T1000 (cell line): Measurements from ENCODE around the gene NCR2.
"Not testable (repeated sequence)": the region's sequence is repeated elsewhere in the genome, so short reads cannot be mapped to it uniquely, and the experiment has no call there.

Experiments
- DNase-seq: peaks from one replicate; lab custom pipeline; 2025; ENCODE audit warnings: mixed read lengths; lab: John Stamatoyannopoulos, UW

Gene NCR2, protein sequence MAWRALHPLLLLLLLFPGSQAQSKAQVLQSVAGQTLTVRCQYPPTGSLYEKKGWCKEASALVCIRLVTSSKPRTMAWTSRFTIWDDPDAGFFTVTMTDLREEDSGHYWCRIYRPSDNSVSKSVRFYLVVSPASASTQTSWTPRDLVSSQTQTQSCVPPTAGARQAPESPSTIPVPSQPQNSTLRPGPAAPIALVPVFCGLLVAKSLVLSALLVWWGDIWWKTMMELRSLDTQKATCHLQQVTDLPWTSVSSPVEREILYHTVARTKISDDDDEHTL

DNA sequence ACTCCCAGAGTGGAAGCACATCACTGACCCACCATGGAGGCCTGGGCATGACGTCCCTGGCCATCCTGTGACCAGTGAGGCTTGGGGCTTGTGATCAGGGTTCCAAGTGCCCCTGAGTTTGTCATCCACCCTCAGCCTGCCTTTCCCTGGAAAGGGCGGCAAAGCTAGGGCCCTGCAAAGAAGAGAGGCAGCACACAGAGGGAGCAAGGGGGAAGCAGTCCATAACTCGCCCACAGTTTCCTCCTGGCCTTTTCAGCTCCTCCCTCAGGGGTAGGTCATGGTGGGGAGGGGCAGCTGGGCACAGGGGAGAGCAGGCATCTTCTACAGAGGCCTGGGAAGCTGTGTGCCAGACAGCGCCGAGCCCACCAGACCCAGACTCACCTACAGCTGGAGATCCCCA lies at the start of gene NCR2:
TSS of gene NCR2 (plus strand) at position 313 of the 400 bp plus-strand sequence. CDS start 269 bp downstream, outside the sequence.
- DNase-seq, result no peak

DNA sequence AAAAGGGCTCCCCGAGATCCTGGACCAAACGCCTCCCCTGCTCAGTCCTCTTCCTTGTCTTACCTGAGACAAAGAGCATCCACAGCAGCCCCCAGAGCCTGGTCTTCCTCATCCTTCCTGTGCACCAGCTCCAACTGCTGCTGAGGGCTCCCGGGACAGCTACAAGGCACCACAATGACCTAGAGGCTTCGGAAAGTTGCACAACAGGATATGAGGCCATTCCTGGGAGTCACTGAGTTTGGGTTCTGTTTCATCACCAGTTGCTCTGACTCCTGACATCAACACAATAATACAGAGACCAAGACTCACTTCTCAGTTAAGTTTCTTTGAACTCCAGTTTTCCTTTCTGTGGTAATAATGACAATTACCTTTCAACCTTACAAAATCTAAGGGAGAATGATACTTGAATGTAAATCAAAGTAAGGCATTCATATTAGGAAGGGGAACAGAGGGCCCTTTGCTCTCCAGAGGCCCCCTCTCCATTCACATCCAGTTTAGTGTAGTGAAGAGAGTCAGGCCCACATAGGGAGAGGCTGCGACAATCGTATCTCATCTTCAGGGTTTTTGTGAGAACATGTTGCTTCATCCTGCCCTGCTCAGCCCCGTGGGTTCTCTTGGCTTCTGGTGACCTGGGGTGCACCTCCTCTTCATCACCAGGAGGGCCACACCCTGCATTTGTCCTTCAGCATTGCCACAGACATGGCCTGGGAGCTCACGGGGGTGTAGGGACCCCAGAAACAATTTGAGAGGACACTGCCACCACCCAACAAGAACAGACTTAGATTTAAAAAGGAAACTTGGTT lies 48.7 kb upstream of the NCR2 start, which contains the start of gene TREM1:
TSS of gene TREM1 (minus strand) at position 139 of the 803 bp plus-strand sequence. CDS start at position 112, 27 bp downstream.
- no peak for DNase-seq

DNA sequence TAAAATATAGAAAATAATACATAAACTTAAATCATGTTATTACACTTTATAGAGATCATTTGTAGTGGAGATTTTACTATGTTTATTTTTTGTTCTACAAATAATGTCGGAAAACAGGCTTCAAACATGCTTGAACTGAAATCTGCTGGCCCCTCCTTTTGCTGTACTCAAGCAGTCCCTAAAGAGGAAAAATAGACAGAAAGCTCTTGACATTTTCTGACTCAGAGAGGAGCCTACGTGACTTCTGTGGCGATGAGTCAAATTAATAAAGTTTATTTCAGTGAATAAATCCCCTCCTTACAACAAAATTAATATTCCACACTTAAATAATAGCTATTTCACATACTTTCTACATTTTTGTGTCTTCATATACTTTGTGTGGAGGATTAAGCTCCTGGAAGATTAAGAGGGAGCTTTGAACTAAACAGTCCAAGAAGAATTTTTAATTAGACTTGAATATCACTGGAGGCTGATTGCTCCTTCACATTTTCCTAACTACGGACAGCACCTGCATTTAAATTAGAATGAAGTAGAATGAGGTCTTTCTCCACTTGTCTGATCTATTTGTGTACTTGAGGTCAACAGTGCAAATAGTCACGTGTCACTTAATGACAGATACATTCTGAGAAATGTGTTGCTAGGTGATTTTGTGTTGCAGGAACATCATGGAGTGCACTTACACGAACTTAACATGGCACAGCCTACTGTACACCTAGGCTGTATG lies 47.2 kb upstream of the NCR2 start:
- DNase-seq, result no peak

DNA sequence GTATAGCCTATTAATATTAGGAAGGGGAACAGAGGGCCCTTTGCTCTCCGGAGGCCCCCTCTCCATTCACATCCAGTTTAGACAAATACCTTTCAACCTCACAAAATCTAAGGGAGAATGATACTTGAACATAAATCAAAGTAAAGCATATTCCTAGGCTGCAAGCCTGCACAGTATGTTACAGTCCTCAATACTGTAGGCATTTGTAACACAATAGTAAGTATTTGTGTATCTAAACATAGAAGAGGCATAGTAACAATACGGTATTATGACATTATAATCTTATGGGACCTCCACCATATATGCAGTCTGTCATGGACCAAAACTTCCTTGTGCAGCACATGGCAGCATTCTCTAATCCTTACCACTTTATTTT lies 46.7 kb upstream of the NCR2 start:
- DNase-seq, result no peak

DNA sequence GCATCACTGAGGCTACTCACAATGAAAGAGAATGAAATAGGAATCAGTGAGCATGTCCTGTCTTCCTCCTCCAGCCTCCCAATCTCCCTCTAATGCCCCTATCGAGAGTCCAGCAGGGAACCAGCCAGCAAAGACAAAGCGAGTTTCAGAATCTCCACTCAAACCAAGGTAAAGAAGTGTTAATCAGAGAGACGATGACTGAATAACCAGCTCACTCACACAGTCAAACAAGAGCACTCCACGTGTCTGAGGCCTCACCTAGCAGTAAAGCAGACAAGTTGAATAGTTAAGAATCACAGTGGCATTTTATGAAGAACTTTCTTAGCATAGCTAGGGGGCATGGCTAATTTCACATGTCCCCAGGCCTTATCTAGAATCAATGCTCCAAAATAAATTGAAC lies 45.6 kb upstream of the NCR2 start:
- DNase-seq, result no peak

DNA sequence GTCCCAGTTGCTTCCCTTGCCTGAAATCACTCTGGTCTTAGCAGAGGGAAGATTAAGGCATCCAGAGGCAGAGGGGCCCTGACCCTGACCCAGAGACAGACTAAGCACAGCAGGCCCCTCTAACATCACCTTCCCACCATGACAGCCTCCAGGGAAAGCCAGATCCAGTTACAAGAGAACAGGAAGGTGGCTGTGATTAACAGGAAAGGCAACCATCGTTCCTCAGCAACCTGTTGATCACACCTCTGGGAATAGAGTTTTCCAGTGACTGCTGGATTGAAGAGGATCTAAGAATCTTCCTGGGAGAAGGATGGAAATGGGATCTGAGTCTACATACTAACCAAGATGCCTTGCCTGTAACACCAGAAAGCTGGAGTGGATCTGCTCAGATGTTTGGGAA lies 43.7 kb upstream of the NCR2 start:
- no peak for DNase-seq

DNA sequence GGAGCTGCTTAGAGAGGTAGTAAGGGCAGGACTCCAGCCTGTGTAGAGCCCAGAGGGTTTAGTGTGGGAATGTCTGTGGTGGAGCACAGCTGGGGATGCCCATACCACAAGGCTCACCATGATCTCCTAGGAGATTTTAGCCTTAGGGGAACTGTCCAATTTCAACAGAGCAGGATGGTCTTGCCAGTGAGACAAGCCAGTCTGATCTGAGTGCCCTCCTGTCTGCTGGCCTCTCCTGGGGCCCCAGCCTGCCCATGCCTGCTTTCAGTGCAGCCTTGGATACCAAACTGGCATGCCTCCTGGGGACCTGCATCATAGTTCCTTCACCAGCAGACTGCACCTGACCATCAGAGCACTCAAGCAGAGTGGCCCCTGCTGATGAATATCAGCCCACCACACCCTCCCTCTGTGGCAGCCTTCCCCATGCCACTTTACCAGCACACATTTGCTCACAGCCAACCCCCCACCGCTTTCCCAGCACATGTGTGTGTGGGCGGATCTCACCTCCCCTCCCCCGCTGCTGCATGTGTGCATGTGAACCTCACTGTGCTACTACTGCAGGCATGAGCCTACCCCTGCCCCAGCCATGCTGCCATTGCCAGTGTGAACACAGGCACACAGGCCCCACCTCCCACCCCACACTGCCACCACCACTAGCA lies 41.1 kb upstream of the NCR2 start:
- no peak for DNase-seq

DNA sequence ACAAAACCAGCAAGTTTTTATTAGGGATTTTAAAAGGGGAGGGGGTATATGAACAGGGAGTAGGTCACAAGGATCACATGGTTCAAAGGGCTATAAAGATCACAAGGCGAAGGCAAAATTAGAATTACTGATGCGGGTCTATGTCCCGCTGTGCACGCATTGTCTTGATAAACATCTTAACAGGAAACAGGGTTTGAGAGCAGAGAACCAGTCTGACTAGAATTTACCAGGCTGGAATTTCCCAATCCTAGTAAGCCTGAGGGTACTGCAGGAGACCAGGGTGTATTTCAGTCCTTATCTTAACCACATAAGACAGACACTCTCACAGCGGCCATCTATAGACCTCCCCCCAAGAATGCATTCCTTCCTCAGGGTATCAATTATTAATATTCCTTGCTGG lies 38.2 kb upstream of the NCR2 start:
- not testable (repeated sequence) for DNase-seq

DNA sequence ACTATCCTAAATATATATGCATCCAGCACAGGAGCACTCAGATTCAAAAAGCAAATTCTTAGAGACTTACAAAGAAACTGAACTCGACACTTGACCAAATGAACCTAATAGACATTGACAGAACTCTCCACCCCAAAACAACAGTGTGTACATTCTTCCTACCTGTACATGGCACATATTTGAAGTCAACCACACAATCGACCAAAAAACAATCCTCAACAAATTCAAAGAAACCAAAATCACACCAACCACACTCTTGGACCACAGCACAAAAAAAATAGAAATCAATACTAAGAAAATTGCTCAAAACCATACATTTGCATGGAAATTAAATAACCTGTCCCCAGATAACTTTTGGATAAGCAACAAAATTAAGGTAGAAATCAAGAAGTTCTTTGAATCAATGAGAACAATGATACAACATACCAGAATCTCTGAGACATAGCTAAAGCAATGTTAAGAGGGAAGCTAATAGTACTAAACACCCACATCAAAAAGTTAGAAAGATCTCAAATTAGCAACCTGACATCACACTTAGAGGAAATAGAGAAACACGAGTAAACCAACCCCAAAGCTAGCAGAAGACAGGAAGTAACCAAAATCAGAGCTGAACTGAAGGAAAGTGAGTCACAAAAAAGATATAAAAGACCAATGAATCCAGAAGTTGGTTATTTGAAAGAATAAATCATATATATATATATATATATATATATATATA lies 36.5 kb upstream of the NCR2 start:
- no peak for DNase-seq

DNA sequence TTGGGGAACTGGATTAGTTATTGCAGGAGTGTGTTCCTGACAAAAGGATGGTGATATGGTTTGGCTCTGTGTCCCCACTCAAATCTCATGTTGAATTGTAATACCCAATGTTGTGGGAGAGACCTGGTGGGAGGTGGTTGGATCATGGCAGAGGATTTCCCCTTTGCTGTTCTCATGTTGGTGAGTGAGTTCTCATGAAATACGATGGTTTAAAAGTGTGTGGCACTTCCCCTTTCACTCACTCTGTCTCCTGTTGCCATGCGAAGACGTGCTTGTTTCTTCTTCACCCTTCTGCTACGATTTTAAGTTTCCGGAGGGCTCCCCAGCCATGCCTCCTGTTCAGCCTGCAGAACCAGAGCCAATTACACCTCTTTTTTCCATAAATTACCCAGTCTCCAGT lies 32.8 kb upstream of the NCR2 start:
- DNase-seq, result no peak

DNA sequence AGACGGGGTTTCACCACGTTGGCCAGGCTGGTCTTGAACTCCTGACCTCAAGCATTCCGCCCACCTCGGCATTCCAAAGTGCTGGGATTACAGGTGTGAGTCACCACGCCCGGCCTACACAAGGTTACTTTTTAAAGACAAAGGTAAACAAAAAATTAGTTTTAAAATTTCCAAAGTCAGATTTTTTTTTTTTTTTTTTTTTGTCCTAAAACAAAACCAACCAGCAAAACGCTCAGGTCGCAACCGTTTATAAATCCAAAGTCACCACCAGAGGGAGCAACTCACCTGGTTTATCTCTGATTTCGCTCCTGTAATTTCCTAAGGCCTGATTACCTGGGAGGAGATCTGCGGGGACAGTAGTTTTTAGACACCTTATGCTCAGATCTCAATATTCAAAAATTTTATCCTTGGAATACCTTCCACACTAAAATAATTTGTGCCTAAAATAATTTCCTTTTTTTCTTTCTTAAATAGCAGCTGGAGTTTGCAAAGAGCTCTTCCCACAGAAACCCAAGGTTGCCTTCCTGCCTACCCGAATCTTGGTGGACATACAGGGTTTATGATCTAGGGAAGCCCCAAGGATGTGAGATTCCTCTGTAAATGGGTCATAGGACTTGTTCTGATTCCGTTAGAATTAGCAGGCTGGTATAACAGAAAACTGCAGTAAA lies 29.1 kb upstream of the NCR2 start:
- DNase-seq, result no peak

DNA sequence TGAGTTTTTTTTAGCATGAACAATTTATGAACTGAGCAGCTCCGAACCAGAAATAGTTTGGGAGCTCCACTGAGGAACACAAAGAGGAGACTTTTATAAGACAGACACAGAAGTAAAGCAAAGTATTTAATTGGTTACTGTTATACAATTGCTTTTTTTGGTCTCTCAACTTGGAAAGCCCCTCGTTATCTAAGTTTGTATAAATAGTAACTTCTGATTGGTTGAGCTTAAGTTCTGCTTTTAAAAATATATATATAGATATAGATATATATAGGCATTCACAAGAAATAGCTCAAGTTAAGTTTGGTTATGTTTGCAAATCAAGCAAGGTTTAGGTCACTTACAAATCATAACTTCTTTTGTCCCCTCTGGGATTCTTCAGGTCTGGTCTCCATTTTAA lies 20.2 kb upstream of the NCR2 start:
- no peak for DNase-seq

DNA sequence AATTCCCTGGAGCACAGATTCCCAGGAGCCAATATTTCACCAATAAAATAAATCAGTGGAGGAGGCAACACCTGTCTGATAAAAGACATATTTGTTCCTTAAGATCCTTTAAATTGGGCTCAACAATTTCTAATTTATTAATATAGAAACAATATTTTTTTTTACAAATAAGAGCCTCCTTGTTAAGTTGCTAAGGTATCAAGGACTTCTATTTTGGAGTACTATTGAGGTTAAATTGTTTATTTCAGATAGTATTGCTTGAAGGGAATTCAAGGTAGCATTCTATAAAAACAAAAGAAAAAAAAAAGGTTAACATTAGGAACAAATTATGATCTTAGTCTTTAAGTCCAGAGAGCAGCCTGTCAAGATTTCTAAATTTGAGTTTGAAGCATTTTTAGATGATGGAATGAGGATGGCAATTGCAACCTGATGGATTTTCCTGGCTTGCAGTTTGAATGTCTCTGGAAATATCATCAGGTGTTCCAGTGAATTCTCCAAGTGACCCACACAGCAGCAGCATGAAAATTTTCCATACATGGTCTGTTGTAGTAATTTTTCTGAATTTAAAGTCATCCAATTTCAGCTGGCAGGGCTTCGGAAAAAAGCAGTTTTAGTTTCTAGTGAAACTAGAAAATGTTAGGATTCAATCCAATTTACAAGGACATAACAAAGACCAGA lies 19.3 kb upstream of the NCR2 start:
- DNase-seq, result no peak

DNA sequence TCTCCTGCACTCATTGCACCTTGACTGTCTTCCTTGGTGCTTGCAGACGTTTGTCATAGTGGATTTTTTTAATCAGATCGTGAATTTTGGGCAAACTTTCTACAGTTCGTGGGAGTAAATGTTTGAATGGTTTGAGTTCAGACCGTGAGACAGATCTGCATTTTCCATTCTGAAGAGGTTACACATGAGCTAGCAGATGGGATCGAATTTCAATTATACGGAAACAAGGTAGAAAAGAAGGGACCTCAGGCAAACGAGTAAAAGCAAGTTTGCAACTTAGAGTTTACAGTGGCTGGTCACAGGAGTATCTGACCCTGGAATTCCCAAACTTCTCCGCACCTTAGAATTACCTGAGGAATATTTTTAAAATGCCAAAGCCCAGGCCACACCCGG lies 17.2 kb upstream of the NCR2 start:
- DNase-seq, result no peak

DNA sequence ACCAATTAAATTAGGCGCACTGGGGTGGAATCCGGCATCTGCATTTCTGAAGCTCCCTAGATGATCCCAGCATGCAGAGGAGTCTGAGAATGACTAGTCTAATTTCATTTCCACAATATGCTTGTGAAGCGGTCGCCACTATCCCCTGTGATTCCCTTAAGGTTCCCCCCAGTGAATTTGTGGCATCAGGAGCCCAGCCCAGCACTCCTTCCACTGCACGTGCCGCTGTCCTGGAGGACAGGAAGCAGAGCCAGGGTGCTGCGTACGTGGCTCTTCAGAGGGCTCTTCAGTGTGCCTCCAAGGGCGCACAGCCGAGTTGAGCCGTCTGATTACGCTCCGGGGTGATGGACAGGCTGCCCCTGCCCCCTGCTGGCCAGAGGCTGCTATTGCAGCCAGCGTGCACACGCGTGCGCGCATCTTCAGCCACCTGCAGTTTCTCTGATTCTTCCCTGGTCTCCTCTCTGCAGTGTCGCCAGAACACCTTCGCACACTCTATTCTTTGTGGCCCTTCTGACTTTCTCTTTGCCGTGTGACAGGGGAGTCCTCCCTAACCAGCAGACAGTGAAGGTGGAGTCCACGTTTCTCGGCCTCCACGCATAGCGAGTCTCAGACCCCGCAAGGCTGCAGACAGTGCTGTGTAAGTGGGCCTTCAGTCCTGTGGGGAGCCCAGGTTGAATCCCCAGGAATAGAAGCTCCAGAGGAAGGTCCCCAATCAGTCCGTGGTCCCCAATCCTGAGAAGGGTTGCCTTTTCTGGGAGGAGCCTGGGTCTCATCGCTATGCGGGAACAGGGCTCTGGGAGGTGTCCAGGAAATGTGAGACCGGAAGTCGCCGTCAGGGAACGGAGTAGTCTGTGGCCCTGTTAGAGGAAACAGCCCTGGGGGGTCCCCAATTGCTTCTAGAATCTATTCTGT lies 16.5 kb upstream of the NCR2 start:
- DNase-seq, result no peak

DNA sequence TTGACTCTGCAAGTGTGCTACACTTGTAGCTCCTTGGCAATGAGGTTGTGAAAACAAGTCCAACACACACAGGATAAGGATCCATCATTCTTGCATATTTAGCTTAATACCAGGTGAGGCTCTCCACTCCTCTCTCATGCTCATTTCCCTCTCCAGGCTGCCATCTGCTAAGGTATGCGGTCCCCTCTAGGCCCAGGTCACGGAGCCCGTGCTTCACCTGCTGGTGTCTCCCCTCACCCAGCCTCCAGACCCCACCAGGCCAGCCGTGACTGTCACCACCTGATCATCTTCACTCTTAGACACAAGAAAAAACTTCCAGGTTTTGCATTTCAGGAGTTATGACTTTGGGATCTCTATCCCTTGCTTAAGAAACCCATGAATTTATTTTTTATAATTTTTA lies 14.2 kb upstream of the NCR2 start:
- DNase-seq, result no peak

DNA sequence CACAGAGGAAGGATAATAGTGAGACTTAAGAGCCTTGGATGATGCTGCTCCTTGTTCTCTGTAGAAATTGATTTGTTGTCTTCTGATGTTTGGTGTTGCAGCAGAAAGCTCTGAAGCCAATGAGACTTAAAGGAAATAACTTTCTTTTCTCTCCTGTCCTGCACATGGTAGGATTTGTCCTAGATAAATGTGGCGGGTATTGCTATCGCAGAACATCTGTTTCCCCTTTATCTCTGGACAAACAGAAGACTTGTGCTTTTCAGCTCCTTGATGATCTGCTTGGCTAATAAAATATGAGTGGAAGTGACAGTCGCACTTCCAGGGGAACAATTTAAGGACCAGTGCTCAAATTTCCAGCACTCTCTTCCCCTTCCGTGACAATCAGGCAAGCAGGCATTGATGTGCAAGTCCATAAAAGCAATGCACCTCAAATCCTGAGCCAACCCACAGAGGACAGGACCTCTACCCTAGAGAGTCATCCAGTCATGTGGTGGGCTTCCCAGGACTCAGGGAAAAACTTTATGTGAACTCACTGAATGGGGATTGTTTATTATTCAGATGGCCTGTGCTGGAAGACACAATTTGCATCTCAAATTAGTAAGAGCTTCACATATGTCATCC lies 9.9 kb upstream of the NCR2 start:
- DNase-seq, result no peak

DNA sequence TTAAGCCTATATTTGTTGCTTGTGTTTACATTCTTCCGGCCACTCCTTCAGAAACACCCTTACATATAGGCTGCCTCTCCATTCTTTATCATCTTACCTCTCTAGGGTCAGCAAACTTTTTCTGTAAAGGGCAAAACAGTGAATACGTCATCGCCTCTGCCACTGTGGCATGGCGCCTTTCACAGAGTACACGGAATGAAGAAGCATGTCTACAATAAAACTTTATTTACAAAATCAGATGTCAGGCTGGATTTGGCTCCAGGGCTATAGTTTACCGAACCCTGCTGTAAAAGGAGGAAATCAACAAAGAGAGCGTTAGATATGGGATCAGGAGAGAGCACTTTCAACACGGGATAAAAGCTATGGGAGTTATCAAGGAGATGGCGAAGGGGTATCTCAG lies 9.3 kb upstream of the NCR2 start:
- DNase-seq, result no peak

DNA sequence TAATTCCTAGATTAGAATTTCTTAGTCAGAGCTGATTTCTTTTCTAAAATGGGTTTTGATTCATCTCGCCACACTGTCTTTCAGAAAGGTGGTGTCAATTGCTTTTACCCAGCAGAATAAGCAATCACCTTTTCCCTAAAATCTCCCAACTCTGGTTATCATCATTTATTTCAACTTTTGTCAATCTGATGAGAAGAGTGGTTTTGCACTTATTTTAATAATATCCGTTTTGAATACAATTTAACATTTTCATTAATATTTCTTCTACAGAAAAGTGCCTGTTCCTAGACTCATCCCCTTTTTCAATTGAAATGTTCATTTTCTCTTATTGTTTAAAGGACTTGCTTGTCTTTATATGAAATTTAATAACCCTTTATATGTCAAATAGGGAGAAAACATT lies 8.2 kb upstream of the NCR2 start:
- no peak for DNase-seq
